Neuronal stem cell (in vitro differentiated cells): Measurements from ENCODE around the gene AP5Z1.

Experiments used
- DNase-seq: peaks from one replicate; pipeline ENCODE4 v3.0.0-alpha.2; 2013; ENCODE audit warnings: low spot score
- H2AFZ ChIP-seq: one replicate; pipeline ENCODE4 v1.6.1; 2013; ENCODE audit warnings: mild to moderate bottlenecking, low read length, inconsistent platforms
- H2AK5ac ChIP-seq: 2 replicates; pipeline ENCODE4 v1.6.1; 2013; ENCODE audit warnings: low read depth, mild to moderate bottlenecking, inconsistent platforms, low read length, moderate library complexity, mixed read lengths
- H2BK120ac ChIP-seq: 2 replicates; pipeline ENCODE4 v1.6.1; 2013; ENCODE audit warnings: low read depth, mild to moderate bottlenecking, inconsistent platforms, low read length, moderate library complexity, mixed read lengths
- H2BK12ac ChIP-seq: one replicate; pipeline ENCODE4 v1.6.1; 2013; ENCODE audit warnings: low read length, inconsistent platforms
- H2BK15ac ChIP-seq: 2 replicates; pipeline ENCODE4 v1.6.1; 2013; ENCODE audit warnings: mild to moderate bottlenecking, low read length, inconsistent platforms, mixed read lengths
- H2BK5ac ChIP-seq: one replicate; pipeline ENCODE4 v1.6.1; 2013; ENCODE audit warnings: inconsistent platforms, mild to moderate bottlenecking, low read length, moderate library complexity
- H3K14ac ChIP-seq: one replicate; pipeline ENCODE4 v1.6.1; 2013; ENCODE audit warnings: low read length, inconsistent platforms
- H3K18ac ChIP-seq: 2 replicates; pipeline ENCODE4 v1.6.1; 2013; ENCODE audit warnings: low read length, inconsistent platforms
- H3K23ac ChIP-seq: 2 replicates; pipeline ENCODE4 v1.6.1; 2013; ENCODE audit warnings: low read depth, mild to moderate bottlenecking, mixed read lengths, low read length, inconsistent platforms; ENCODE audit not compliant: poor library complexity
- H3K27ac ChIP-seq: replicated peaks from 3 replicates; pipeline ENCODE4 v1.5.1; 2013; ENCODE audit warnings: low read length, inconsistent platforms
- H3K27me3 ChIP-seq, 3 experiments: 2 replicates each; pipeline ENCODE4 v1.6.1; 2013; ENCODE audit warnings: low read length in 3 of 3, mild to moderate bottlenecking in 2 of 3, inconsistent platforms in 1 of 3, low read depth in 1 of 3, mixed read lengths in 1 of 3, moderate library complexity in 1 of 3; ENCODE audit not compliant: control insufficient read depth in 3 of 3, insufficient read depth in 3 of 3
- H3K36me3 ChIP-seq, 2 donors: replicated peaks in 1 of 2; 2 replicates each; pipeline ENCODE4 v1.6.1; 2013; ENCODE audit warnings: low read length in 2 of 2; ENCODE audit not compliant: control insufficient read depth in 2 of 2, insufficient read depth in 2 of 2
- H3K4ac ChIP-seq: 2 replicates; pipeline ENCODE4 v1.6.1; 2013; ENCODE audit warnings: inconsistent platforms, mild to moderate bottlenecking, low read length, moderate library complexity
- H3K4me1 ChIP-seq, 2 donors: 1 replicate in 1 of 2; 2 replicates in 1 of 2; pipeline ENCODE4 v1.6.1; 2013; ENCODE audit warnings: low read length in 2 of 2, low read depth in 1 of 2; ENCODE audit not compliant: control insufficient read depth in 2 of 2, insufficient read depth in 1 of 2
- H3K4me2 ChIP-seq: one replicate; pipeline ENCODE4 v1.6.1; 2013; ENCODE audit warnings: mild to moderate bottlenecking, low read length, inconsistent platforms; ENCODE audit not compliant: insufficient read depth, poor library complexity, severe bottlenecking
- H3K4me3 ChIP-seq, 2 donors: 2 replicates each; pipeline ENCODE4 v1.5.1; 2013; ENCODE audit warnings: low read length in 2 of 2, mild to moderate bottlenecking in 2 of 2, inconsistent platforms in 1 of 2, moderate library complexity in 1 of 2
- H3K79me1 ChIP-seq: one replicate; pipeline ENCODE4 v1.6.1; 2013; ENCODE audit warnings: low read depth, mild to moderate bottlenecking, inconsistent platforms, low read length, moderate library complexity
- H3K9ac ChIP-seq: one replicate; pipeline ENCODE4 v1.6.1; 2013; ENCODE audit warnings: mild to moderate bottlenecking, low read depth, low read length, inconsistent platforms; ENCODE audit not compliant: poor library complexity
- H3K9me3 ChIP-seq, 2 donors: replicated peaks in 1 of 2; 2 replicates each; pipeline versions ENCODE3 to v1.6.1; 2013; ENCODE audit warnings: low read length in 2 of 2, mild to moderate bottlenecking in 2 of 2, inconsistent platforms in 1 of 2, low read depth in 1 of 2, mixed read lengths in 1 of 2, moderate library complexity in 1 of 2; ENCODE audit not compliant: control insufficient read depth in 2 of 2, insufficient read depth in 1 of 2
- H4K8ac ChIP-seq: one replicate; pipeline ENCODE4 v1.6.1; 2013; ENCODE audit warnings: low read depth, mild to moderate bottlenecking, inconsistent platforms, low read length, moderate library complexity
- H4K91ac ChIP-seq: one replicate; pipeline ENCODE4 v1.6.1; 2013; ENCODE audit warnings: low read length, low read depth, mild to moderate bottlenecking, inconsistent platforms; ENCODE audit not compliant: poor library complexity
- WGBS, 2 donors: extraction: QIAGEN DNeasy Blood & Tissue Kit; methylation state at CpG; one replicate each; pipeline ENCODE4 v1.1.7; 2013; ENCODE audit warnings: missing lambda C conversion rate in 2 of 2, mixed read lengths in 1 of 2; ENCODE audit not compliant: insufficient read length in 2 of 2, insufficient replicate concordance in 1 of 2; ENCODE audit errors: extremely low coverage in 2 of 2; 5-methylcytosine and 5-hydroxymethylcytosine counted together

Gene AP5Z1

DNA sequence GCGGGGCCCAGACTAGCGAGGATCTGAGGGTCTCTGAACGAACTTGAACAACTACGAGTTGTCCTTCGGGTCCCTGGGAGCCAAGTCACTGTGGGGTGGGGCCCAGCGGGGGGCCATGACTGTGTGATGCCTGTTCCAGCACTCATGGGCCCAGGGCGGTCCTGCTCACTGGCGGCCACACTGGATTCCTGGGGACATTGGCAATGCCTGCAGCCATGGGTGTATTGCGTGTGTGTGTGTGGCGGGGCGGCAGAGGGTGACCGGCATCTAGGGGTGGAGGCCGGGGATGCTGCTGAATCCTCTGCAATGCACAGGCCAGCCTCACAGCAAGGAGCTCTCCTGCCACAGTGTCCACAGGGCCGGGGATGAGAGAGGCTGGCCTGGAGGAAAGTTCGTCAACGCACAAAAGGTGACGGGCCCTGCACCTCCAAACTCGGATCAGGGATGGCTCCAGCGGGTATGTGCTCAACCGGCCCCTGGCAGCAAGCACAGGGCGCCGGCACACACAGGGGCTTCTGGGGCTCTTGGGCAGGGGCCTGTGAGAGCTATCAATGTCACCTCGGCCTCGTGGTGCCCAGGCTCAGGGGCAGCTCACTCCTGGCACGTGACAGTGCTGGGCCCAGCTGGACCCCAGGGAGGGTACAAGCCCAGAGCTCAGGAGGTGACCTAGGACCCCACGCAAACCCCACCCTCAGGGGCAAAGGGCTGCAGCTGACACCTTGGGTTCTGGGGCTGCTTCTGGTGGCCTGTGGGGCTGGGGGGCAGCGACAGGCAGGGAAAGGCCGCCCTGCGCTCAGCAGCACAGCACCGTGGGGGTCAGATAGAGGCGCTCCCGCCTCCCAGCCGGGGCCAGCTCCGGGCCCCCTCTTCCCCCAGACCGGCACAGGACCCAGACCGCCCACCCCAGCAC, 58.5 kb downstream of the AP5Z1 start:
- Histone ChIP-seq H3K4me2 (no peak overlapping the region), H2BK120ac (no peak overlapping the region), H2BK12ac (peak overlapping the region; percentile 22), H3K9me3 (no peaks in the 10 kb centered on the region), H3K27ac (no peak overlapping the region), H2AK5ac (no peak overlapping the region), H4K8ac (no peak overlapping the region), H3K23ac (no peak overlapping the region), H3K9ac (no peak overlapping the region), H4K91ac (no peak overlapping the region), H3K14ac (peak overlapping the region; percentile 71), H3K79me1 (peaks cover 4% of the 10 kb centered on the region), H3K4me3 (no peak overlapping the region), H3K18ac (peak overlapping the region; percentile 57), H3K4ac (no peak overlapping the region), H3K36me3 (peaks cover 3 to 15% of the 10 kb centered on the region in 2 donors), H3K27me3 (no peaks in the 10 kb centered on the region), H3K4me1 (peaks cover 14 to 15% of the 10 kb centered on the region in 2 donors), H2AFZ (no peak overlapping the region), H2BK5ac (no peak overlapping the region), H2BK15ac (no peak overlapping the region)
- no CpG with 5 or more reads among the region's 36 CpGs for WGBS, 2 donors
- DNase-seq: no peak

- Histone ChIP-seq H2BK5ac (peak overlapping the region; percentile 24), H3K4me3 (no peak overlapping the region)
These were observed 59.4 kb downstream of the AP5Z1 start for GRCh38 chr7:4834601-4835397.

DNA sequence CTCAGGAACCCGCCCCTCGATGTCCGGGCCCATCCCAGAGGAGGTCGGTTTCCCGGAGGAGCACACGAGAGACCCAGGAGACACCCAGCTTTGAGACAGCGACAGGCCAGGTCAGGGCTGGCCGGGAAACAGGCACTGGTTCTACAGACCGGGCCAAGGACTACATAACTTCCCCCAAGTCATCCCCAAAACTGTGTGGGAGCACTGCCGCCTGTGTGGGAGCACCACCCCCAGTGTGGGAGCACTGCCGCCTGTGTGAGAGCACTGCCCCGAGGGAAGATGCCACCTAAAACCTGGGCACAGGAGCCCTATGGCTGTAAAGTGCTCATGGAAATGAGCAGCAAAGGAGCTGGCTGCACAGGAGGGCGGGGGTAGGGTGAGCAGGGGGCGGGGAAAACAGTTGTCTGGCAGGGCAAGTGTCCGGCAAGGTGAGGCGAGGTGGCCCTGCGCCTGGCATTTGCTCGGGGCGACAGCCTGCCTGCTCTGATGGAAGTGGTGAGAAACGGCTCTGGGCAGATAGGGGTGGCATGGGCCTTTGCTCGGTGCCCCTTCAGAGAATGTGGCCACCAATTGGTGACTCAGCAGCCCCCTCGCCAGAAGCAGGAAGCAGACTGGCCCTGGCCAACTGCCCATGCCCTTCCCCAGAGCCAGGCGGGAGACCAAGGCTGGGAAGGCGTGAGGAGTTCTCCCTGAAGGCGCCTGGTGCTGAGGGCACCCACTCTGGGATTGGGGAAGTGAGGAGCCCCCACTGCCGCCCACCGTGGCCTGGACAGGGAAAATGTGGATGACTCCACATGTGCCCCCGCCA, 60.2 kb downstream of the AP5Z1 start:
- no peak overlapping the region for H3K18ac ChIP-seq
- H3K14ac ChIP-seq: no peak overlapping the region
- H3K23ac ChIP-seq: peak overlapping the region; percentile 31
- H4K8ac ChIP-seq: no peak overlapping the region
- H2BK12ac ChIP-seq: no peak overlapping the region
- H4K91ac ChIP-seq: no peak overlapping the region
- no peaks in the 10 kb centered on the region for H3K9me3 ChIP-seq
- no peak overlapping the region for H2AFZ ChIP-seq
- H2BK5ac ChIP-seq: peak overlapping the region; percentile 24
- no peak overlapping the region for H3K4me3 ChIP-seq
- H2AK5ac ChIP-seq: no peak overlapping the region
- H3K9ac ChIP-seq: no peak overlapping the region
- no peak for DNase-seq
- peaks cover 2 to 15% of the 10 kb centered on the region in 2 donors for H3K36me3 ChIP-seq
- WGBS, 2 donors: no CpG with 5 or more reads among the region's 28 CpGs
- H3K4me1 ChIP-seq: peaks cover 13 to 14% of the 10 kb centered on the region in 2 donors
- no peak overlapping the region for H3K4ac ChIP-seq
- peak overlapping the region; percentile 8 for H2BK120ac ChIP-seq
- no peak overlapping the region for H3K27ac ChIP-seq
- H2BK15ac ChIP-seq: peak overlapping the region; percentile 49
- H3K79me1 ChIP-seq: peaks cover 4% of the 10 kb centered on the region
- H3K4me2 ChIP-seq: no peak overlapping the region
- no peaks in the 10 kb centered on the region for H3K27me3 ChIP-seq

More at GRCh38 chr7:4834601-4835397, 59.4 kb downstream of the AP5Z1 start:
- H3K36me3 ChIP-seq: peaks cover 3 to 15% of the 10 kb centered on the region in 2 donors
- H4K8ac ChIP-seq: no peak overlapping the region
- no peak overlapping the region for H4K91ac ChIP-seq
- H3K14ac ChIP-seq: peak overlapping the region; percentile 38
- H3K27ac ChIP-seq: no peak overlapping the region
- H2BK12ac ChIP-seq: peak overlapping the region; percentile 41
- peak overlapping the region; percentile 91 for H3K23ac ChIP-seq
- no CpG with 5 or more reads among the region's 60 CpGs for WGBS, 2 donors
- H3K9me3 ChIP-seq: no peaks in the 10 kb centered on the region
- DNase-seq: no peak
- H3K27me3 ChIP-seq: no peaks in the 10 kb centered on the region
- H2BK15ac ChIP-seq: no peak overlapping the region
- no peak overlapping the region for H2AK5ac ChIP-seq
- H2AFZ ChIP-seq: no peak overlapping the region
- H3K18ac ChIP-seq: peak overlapping the region; percentile 57
- peaks cover 4% of the 10 kb centered on the region for H3K79me1 ChIP-seq
- no peak overlapping the region for H3K4ac ChIP-seq
- H3K9ac ChIP-seq: no peak overlapping the region
- no peak overlapping the region for H2BK120ac ChIP-seq
- peaks cover 14 to 15% of the 10 kb centered on the region in 2 donors for H3K4me1 ChIP-seq
- H3K4me2 ChIP-seq: no peak overlapping the region
